SK-N-SH treated with all-trans-retinoic acid at 6 μM for 48 hours (cell line): ENCODE measurements around the gene ABHD10.

Experiments
- CREB5 ChIP-seq: fragments of 250-450 bp; sonication (Bioruptor Pico); IDR thresholded peaks from 2 replicates; pipeline ENCODE4 v1.5.1; 2020; ENCODE audit warnings: low read depth, mild to moderate bottlenecking, moderate library complexity
- CSRNP3 ChIP-seq: fragments of 250-450 bp; sonication (Bioruptor Pico); IDR thresholded peaks from 2 replicates; pipeline ENCODE4 v1.5.1; 2021; ENCODE audit warnings: mild to moderate bottlenecking, moderate library complexity
- ISL1 ChIP-seq: fragments of 250-450 bp; sonication (Bioruptor Pico); IDR thresholded peaks from 2 replicates; pipeline ENCODE4 v2.1.2; 2022; ENCODE audit warnings: mild to moderate bottlenecking, moderate library complexity
- OSR1 ChIP-seq: fragments of 250-450 bp; sonication (Bioruptor Pico); IDR thresholded peaks from 2 replicates; pipeline ENCODE4 v1.8.0; 2022; ENCODE audit warnings: moderate library complexity, mild to moderate bottlenecking, inconsistent platforms
- PPARA ChIP-seq: fragments of 250-450 bp; sonication (Bioruptor Pico); IDR thresholded peaks from 2 replicates; pipeline ENCODE4 v1.5.0; 2020; ENCODE audit warnings: mild to moderate bottlenecking, borderline replicate concordance
- TCF4 ChIP-seq: fragments of 250-450 bp; sonication (Bioruptor Pico); IDR thresholded peaks from 2 replicates; pipeline ENCODE4 v1.8.0; 2021; ENCODE audit warnings: mild to moderate bottlenecking, moderate library complexity, borderline replicate concordance
- ZC3H10 ChIP-seq: fragments of 250-450 bp; sonication (Bioruptor Pico); IDR thresholded peaks from 2 replicates; pipeline ENCODE4 v1.5.1; 2021; ENCODE audit warnings: mild to moderate bottlenecking, moderate library complexity
- ZFP3 ChIP-seq: fragments of 250-450 bp; sonication (Bioruptor Pico); IDR thresholded peaks from 2 replicates; pipeline ENCODE4 v1.5.0; 2020; ENCODE audit warnings: mild to moderate bottlenecking, moderate library complexity
- ZFP30 ChIP-seq: fragments of 450-650 bp; formaldehyde crosslinking; IDR thresholded peaks from 2 replicates; pipeline ENCODE4 v1.5.0; 2022; ENCODE audit warnings: mild to moderate bottlenecking, moderate library complexity
- ZNF70 ChIP-seq: fragments of 450-650 bp; formaldehyde crosslinking; IDR thresholded peaks from 2 replicates; pipeline ENCODE4 v1.5.0; 2020; ENCODE audit warnings: mild to moderate bottlenecking, moderate library complexity
- TF ChIP-seq, protein P1 (sequence below): fragments of 250-450 bp; sonication (Bioruptor Pico); IDR thresholded peaks from 2 replicates; pipeline ENCODE4 v1.8.0; 2020; ENCODE audit warnings: mild to moderate bottlenecking, moderate library complexity, borderline replicate concordance
- TF ChIP-seq, protein P2 (sequence below): fragments of 250-450 bp; sonication (Bioruptor Pico); IDR thresholded peaks from 2 replicates; pipeline ENCODE4 v1.5.0; 2020; ENCODE audit warnings: mild to moderate bottlenecking, moderate library complexity

GRCh38 chr3:111948786-111949185 lies 30.0 kb upstream of the ABHD10 start:
- TF ChIP-seq, protein P1, sequence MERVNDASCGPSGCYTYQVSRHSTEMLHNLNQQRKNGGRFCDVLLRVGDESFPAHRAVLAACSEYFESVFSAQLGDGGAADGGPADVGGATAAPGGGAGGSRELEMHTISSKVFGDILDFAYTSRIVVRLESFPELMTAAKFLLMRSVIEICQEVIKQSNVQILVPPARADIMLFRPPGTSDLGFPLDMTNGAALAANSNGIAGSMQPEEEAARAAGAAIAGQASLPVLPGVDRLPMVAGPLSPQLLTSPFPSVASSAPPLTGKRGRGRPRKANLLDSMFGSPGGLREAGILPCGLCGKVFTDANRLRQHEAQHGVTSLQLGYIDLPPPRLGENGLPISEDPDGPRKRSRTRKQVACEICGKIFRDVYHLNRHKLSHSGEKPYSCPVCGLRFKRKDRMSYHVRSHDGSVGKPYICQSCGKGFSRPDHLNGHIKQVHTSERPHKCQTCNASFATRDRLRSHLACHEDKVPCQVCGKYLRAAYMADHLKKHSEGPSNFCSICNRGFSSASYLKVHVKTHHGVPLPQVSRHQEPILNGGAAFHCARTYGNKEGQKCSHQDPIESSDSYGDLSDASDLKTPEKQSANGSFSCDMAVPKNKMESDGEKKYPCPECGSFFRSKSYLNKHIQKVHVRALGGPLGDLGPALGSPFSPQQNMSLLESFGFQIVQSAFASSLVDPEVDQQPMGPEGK (CRISPR knock-in tag), result no peak
- TF ChIP-seq PPARA (CRISPR knock-in tag) (no peak), CSRNP3 (no peak), ZFP3 (CRISPR knock-in tag) (no peak), CREB5 (CRISPR knock-in tag) (no peak), ZC3H10 (CRISPR knock-in tag) (no peak), TCF4 (CRISPR knock-in tag) (no peak), OSR1 (CRISPR knock-in tag) (no peak), ISL1 (CRISPR knock-in tag) (no peak), ZNF70 (no peak), ZFP30 (CRISPR knock-in tag) (no peak)
- TF ChIP-seq, protein P2, sequence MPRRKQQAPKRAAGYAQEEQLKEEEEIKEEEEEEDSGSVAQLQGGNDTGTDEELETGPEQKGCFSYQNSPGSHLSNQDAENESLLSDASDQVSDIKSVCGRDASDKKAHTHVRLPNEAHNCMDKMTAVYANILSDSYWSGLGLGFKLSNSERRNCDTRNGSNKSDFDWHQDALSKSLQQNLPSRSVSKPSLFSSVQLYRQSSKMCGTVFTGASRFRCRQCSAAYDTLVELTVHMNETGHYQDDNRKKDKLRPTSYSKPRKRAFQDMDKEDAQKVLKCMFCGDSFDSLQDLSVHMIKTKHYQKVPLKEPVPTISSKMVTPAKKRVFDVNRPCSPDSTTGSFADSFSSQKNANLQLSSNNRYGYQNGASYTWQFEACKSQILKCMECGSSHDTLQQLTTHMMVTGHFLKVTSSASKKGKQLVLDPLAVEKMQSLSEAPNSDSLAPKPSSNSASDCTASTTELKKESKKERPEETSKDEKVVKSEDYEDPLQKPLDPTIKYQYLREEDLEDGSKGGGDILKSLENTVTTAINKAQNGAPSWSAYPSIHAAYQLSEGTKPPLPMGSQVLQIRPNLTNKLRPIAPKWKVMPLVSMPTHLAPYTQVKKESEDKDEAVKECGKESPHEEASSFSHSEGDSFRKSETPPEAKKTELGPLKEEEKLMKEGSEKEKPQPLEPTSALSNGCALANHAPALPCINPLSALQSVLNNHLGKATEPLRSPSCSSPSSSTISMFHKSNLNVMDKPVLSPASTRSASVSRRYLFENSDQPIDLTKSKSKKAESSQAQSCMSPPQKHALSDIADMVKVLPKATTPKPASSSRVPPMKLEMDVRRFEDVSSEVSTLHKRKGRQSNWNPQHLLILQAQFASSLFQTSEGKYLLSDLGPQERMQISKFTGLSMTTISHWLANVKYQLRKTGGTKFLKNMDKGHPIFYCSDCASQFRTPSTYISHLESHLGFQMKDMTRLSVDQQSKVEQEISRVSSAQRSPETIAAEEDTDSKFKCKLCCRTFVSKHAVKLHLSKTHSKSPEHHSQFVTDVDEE (CRISPR knock-in tag), result no peak
